Activated T-helper 1 cell treated with anti-CD3 and anti-CD28 coated beads, Interleukin-12 subunit alpha, Interleukin-12 subunit beta, Interleukin-2, Interleukin-4 antibody, amounts not matched to agents 30 ng/mL and 10 ng/mL and 1 ng/mL, durations not matched to agents 14 hours and 24 hours and 36 hours (primary cell): ENCODE data around the gene GATAD1. TPM values are rescaled to one million over a fixed set of nuclear protein-coding genes. Genes with fewer than 3 reads are reported as not detected.

Source experiments
- DNase-seq: peaks from one replicate; pipeline ENCODE4 v3.0.0; 2021; ENCODE audit warnings: low spot score
- H3K27ac Mint-ChIP-seq: one replicate; pipeline ENCODE4 v1.8.0; 2021; ENCODE audit warnings: mild to moderate bottlenecking, mixed read lengths
- H3K27me3 Mint-ChIP-seq: one replicate; pipeline ENCODE4 v1.8.0; 2022; ENCODE audit warnings: mild to moderate bottlenecking, moderate library complexity, mixed read lengths; ENCODE audit not compliant: insufficient read depth
- H3K36me3 Mint-ChIP-seq: one replicate; pipeline ENCODE4 v1.8.0; 2021; ENCODE audit warnings: low read depth, mixed read lengths
- H3K4me1 Mint-ChIP-seq: one replicate; pipeline ENCODE4 v1.8.0; 2021; ENCODE audit warnings: low read depth, mixed read lengths
- H3K4me3 Mint-ChIP-seq: one replicate; pipeline ENCODE4 v1.8.0; 2021; ENCODE audit warnings: mild to moderate bottlenecking, moderate library complexity, mixed read lengths
- H3K9me3 Mint-ChIP-seq: one replicate; pipeline ENCODE4 v1.8.0; 2021; ENCODE audit warnings: mixed read lengths
- intact Hi-C: fragments of 100-400 bp; cut with micrococcal nuclease; formaldehyde crosslinking; loops from one replicate; pipeline ENCODE4 v1.15.1; 2024
- total RNA-seq: library from RNA; stranded (reverse); gene quantifications from 2 replicates; pipeline ENCODE4 v1.2.3, GENCODE V29; 2022

GATAD1 gene
- total RNA-seq, 1 donor from 2014 or later: 18.8 TPM

GRCh38 chr7:92503767-92504166 lies 56.5 kb downstream of the GATAD1 start:
- intact Hi-C loops: no loop called here
- Mint-ChIP-seq H3K36me3 (peaks cover 14% of the 10 kb centered on the region), H3K27ac (no peak overlapping the region), H3K27me3 (no peaks in the 10 kb centered on the region), H3K9me3 (no peaks in the 10 kb centered on the region), H3K4me3 (no peak overlapping the region), H3K4me1 (peaks cover 15% of the 10 kb centered on the region)
- DNase-seq: no peak

- intact Hi-C loops: no loop called here
- peaks cover 11% of the 10 kb centered on the region for H3K36me3 Mint-ChIP-seq
- H3K27me3 Mint-ChIP-seq: no peaks in the 10 kb centered on the region
- no peak for DNase-seq
- H3K9me3 Mint-ChIP-seq: no peaks in the 10 kb centered on the region
- peaks cover 13% of the 10 kb centered on the region for H3K4me1 Mint-ChIP-seq
- no peak overlapping the region for H3K27ac Mint-ChIP-seq
- H3K4me3 Mint-ChIP-seq: no peak overlapping the region
Measured at GRCh38 chr7:92504563-92504962, 57.3 kb downstream of the GATAD1 start.

GRCh38 chr7:92506363-92506762 lies 59.1 kb downstream of the GATAD1 start:
- Mint-ChIP-seq H3K9me3 (no peaks in the 10 kb centered on the region), H3K4me1 (peaks cover 13% of the 10 kb centered on the region), H3K4me3 (no peak overlapping the region), H3K27me3 (no peaks in the 10 kb centered on the region), H3K27ac (no peak overlapping the region), H3K36me3 (peaks cover 5% of the 10 kb centered on the region)
- intact Hi-C loops: no loop called here
- no peak for DNase-seq

DNA sequence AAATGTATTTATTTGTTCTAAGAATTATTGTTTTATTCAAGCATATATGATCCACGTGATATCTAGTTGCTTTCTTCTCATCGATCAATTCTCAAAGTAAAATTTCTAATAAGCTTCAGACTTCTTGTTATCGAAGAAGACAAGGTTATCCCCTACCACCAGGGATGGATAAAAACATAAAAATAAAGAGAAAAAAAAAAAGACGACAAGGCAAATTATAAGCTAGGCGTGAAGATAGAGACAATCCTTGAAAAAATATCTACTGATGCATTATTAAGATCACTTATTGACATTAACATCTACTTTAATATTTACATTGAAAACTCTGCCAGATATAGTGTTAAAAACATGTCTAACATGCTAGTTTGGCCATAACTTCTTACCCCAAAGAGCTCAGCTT lies 61.7 kb downstream of the GATAD1 start:
- H3K9me3 Mint-ChIP-seq: no peaks in the 10 kb centered on the region
- peaks cover 5% of the 10 kb centered on the region for H3K36me3 Mint-ChIP-seq
- H3K4me3 Mint-ChIP-seq: no peak overlapping the region
- H3K27me3 Mint-ChIP-seq: no peaks in the 10 kb centered on the region
- DNase-seq: no peak
- intact Hi-C loops: no loop called here
- no peak overlapping the region for H3K27ac Mint-ChIP-seq
- peaks cover 5% of the 10 kb centered on the region for H3K4me1 Mint-ChIP-seq

Other genes with a start within 250 kb of the GATAD1 start
- 48.2 and 48.3 TPM in 2 replicates for gene KRIT1, start 201.6 kb upstream of the GATAD1 start, total RNA-seq
- 60.9 and 61.8 TPM in 2 replicates for gene ANKIB1, start 201.5 kb upstream of the GATAD1 start, total RNA-seq
- not detected in 2 replicates for gene ERVW-1, start 30.5 kb downstream of the GATAD1 start, total RNA-seq
- gene PEX1, start 81.0 kb downstream of the GATAD1 start, total RNA-seq: 14.7 and 17.0 TPM in 2 replicates
- gene RBM48, start 81.3 kb downstream of the GATAD1 start, total RNA-seq: 17.2 and 17.6 TPM in 2 replicates
- gene FAM133B, start 142.9 kb downstream of the GATAD1 start, total RNA-seq: 39.3 and 42.7 TPM in 2 replicates